ENCODE data around the gene NUDT14.

DNA sequence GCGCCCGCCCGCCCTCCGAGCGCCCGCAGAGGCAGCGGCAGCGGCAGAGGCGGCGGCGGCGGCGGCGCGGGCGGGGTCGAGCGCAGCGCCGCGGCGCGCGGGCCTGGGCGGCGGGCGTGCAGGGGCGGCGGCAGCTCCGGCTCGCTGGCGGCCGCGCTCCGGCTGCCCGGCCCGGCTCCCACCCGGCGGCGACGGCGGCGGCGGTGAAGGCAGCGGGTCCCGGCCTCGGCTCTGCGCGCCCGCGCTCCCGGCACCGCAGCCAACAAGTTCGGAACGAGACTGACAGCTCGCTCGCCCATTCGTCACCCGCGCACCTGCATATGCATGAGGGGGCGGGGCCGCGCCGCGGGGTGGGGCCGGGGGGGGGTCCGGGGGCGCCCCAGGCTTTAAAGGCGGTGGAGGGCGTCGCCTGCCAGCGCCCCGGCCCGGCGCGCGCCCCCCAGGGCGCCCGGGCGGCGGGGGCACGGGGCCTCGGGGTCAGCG lies 12.6 kb downstream of the NUDT14 start, which contains the start of gene JAG2:
- TF ChIP-seq, protein P1, sequence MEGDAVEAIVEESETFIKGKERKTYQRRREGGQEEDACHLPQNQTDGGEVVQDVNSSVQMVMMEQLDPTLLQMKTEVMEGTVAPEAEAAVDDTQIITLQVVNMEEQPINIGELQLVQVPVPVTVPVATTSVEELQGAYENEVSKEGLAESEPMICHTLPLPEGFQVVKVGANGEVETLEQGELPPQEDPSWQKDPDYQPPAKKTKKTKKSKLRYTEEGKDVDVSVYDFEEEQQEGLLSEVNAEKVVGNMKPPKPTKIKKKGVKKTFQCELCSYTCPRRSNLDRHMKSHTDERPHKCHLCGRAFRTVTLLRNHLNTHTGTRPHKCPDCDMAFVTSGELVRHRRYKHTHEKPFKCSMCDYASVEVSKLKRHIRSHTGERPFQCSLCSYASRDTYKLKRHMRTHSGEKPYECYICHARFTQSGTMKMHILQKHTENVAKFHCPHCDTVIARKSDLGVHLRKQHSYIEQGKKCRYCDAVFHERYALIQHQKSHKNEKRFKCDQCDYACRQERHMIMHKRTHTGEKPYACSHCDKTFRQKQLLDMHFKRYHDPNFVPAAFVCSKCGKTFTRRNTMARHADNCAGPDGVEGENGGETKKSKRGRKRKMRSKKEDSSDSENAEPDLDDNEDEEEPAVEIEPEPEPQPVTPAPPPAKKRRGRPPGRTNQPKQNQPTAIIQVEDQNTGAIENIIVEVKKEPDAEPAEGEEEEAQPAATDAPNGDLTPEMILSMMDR (IDR thresholded peaks at IDR 0.05), result no peak
- TF ChIP-seq EZH2 (IDR thresholded peaks at IDR 0.05) (no peak), EZH2phosphoT487 (IDR thresholded peaks at IDR 0.05) (no peak)
